Measurements from ENCODE around the gene PDE1C. TPM values are rescaled to one million over a fixed set of nuclear protein-coding genes. Genes with fewer than 3 reads are reported as not detected.

Gene PDE1C
- total and polyA plus RNA-seq, 2 experiments from 2014 or later = 0.38 to 2.3 TPM

DNA sequence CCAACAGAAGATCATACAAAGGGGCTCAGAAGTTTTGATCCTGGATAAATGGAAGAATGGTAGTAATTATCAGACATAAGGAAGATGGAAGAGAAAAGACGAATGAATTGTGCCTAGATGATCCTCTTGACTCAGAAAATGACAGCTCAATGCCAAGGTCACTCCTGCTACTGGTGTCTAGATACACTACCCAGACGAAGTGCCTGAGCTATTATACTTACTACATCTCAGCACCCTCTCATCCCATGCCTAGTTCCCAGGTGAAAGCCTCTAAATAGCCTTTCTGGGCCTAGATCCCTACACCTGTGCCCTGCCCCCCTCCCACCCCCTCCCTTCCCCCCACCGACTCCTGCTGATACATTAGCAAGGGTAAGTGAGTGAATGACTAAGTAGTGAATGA lies 25.5 kb downstream of the PDE1C start:
- H3K9me3 ChIP-seq (ENCODE audit: low read depth) = no peaks in the 10 kb centered on the region
- no peaks in the 10 kb centered on the region for H3K36me3 ChIP-seq
- no peak overlapping the region for H3K4me3 ChIP-seq
- TF ChIP-seq, protein P1, sequence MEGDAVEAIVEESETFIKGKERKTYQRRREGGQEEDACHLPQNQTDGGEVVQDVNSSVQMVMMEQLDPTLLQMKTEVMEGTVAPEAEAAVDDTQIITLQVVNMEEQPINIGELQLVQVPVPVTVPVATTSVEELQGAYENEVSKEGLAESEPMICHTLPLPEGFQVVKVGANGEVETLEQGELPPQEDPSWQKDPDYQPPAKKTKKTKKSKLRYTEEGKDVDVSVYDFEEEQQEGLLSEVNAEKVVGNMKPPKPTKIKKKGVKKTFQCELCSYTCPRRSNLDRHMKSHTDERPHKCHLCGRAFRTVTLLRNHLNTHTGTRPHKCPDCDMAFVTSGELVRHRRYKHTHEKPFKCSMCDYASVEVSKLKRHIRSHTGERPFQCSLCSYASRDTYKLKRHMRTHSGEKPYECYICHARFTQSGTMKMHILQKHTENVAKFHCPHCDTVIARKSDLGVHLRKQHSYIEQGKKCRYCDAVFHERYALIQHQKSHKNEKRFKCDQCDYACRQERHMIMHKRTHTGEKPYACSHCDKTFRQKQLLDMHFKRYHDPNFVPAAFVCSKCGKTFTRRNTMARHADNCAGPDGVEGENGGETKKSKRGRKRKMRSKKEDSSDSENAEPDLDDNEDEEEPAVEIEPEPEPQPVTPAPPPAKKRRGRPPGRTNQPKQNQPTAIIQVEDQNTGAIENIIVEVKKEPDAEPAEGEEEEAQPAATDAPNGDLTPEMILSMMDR (IDR thresholded peaks at IDR 0.05; ENCODE audit: low read depth, low read length) = no peak
- no peak overlapping the region for H3K27ac ChIP-seq
- H3K27me3 ChIP-seq = no peaks in the 10 kb centered on the region
- H3K4me1 ChIP-seq (ENCODE audit: low read depth) = no peaks in the 10 kb centered on the region
- DNase-seq (ENCODE audit: low read depth in 1 of 2, low spot score in 1 of 2) = no peak

DNA sequence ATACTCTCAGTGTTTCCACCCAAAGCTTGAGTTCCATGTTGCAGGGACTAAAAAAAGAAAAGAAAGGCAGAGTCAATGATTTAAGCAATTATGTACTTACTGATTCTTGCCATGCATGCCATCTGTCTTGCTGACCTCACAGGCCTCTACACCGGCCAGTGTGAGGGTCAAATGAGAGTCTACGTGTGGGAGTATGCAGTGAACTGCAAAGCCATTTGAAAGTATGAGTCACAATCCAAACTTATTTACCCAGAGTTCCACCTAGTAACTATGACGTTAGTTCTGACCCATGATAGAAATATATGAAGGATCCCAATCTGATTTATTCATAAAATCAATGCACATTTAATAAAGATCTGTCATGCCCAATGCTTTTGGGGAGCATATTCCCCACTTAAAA lies 26.5 kb downstream of the PDE1C start:
- no peaks in the 10 kb centered on the region for H3K9me3 ChIP-seq (ENCODE audit: low read depth)
- no peaks in the 10 kb centered on the region for H3K4me1 ChIP-seq (ENCODE audit: low read depth)
- no peaks in the 10 kb centered on the region for H3K36me3 ChIP-seq
- TF ChIP-seq, protein P1 (IDR thresholded peaks at IDR 0.05; ENCODE audit: low read depth, low read length) = no peak
- H3K27ac ChIP-seq = no peak overlapping the region
- no peaks in the 10 kb centered on the region for H3K27me3 ChIP-seq
- no peak overlapping the region for H3K4me3 ChIP-seq
- peak in 1 of 2 donors; percentile 43 for DNase-seq (ENCODE audit: low read depth in 1 of 2, low spot score in 1 of 2)

DNA sequence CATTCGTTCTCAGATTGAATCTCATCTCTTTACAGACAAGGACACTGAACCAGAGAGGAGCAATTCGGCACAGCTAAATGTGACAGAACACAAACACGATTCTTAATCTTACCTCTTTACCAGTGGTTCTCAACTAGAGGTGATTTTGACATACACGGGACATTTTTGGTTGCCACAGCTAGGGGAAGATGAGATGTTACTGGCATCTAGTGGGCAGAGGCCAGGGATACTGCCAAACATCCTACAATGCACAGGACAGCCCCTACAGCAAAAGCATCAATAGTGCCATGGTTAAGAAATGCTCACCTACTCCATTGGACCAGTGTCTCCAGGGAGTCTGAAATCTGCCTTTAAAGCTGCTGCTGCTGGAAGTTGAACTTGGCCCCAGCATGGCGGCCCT lies 27.3 kb downstream of the PDE1C start:
- Histone ChIP-seq H3K9me3 (ENCODE audit: low read depth) (no peaks in the 10 kb centered on the region), H3K36me3 (no peaks in the 10 kb centered on the region), H3K27ac (no peak overlapping the region), H3K4me1 (ENCODE audit: low read depth) (no peaks in the 10 kb centered on the region), H3K27me3 (no peaks in the 10 kb centered on the region), H3K4me3 (no peak overlapping the region)
- TF ChIP-seq, protein P1 (IDR thresholded peaks at IDR 0.05; ENCODE audit: low read depth, low read length) = no peak
- no peak for DNase-seq (ENCODE audit: low read depth in 1 of 2, low spot score in 1 of 2)

DNA sequence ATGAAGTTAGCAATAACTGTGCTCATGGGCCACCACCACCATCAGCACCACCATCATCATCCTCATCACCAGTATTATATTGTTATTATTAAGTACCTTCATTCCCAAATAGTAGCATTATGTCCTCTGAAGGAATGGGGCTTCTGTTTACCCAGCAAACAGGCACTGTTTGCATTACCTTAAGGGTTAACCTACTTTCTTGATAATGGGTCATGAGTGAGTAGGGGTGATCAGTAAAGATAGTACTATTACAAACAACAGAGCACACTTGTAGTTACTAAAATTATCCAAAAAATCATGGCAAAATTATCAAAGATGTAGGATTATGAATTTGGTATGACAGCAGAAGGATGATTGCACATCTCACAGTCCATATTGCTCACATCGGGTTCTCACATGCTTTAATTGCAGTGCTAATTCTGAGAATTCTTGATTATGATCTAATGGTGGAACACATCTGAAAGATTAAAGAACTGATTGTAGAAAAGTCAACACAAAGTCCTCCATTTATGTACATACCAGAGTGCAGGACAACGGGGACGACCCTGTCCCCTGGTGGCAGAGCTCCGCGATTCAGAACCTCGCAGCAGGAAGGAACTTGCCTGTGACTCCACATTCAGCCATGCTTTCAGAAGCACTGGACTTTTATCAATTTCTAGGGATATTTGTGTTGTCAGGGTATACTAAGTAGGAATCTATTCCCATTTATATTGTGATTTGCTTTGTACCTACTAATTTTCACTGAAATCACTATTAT lies 31.0 kb downstream of the PDE1C start:
- Histone ChIP-seq H3K36me3 (no peaks in the 10 kb centered on the region), H3K9me3 (ENCODE audit: low read depth) (no peaks in the 10 kb centered on the region), H3K4me3 (no peak overlapping the region), H3K4me1 (ENCODE audit: low read depth) (no peaks in the 10 kb centered on the region), H3K27ac (no peak overlapping the region), H3K27me3 (no peaks in the 10 kb centered on the region)
- TF ChIP-seq, protein P1 (IDR thresholded peaks at IDR 0.05; ENCODE audit: low read depth, low read length) = no peak
- DNase-seq (ENCODE audit: low read depth in 1 of 2, low spot score in 1 of 2) = peak in 1 of 2 donors; percentile 13

DNA sequence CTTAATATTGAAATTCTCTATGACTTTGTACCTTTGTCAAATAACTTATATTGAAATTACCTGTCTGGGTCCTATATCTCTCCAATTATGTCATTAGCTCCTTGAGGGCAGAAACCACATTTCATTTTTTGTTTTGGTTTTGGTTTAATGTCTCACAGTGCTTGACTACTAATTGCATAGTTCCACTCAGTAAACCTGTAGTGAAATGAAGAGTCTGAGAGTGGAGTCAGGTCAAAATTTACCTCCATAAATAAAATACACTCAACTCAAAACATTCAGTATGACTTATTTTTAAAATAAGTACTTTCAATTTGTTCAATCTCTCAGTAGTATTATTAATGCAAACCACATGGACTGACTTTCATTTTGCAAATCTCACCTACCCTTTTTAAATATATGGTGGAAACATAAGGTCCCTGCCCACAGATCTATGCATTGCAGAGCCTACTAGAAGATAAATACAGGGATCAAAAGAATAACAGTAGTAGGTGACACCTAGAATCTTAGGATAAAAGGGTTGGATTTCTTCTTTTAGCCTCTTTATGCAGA lies 32.5 kb downstream of the PDE1C start:
- no peaks in the 10 kb centered on the region for H3K4me1 ChIP-seq (ENCODE audit: low read depth)
- DNase-seq (ENCODE audit: low read depth in 1 of 2, low spot score in 1 of 2) = no peak

More for the DNA sequence above, 32.5 kb downstream of the PDE1C start:
- no peaks in the 10 kb centered on the region for H3K36me3 ChIP-seq
- no peak overlapping the region for H3K27ac ChIP-seq
- no peak overlapping the region for H3K4me3 ChIP-seq
- no peaks in the 10 kb centered on the region for H3K27me3 ChIP-seq
- H3K9me3 ChIP-seq (ENCODE audit: low read depth) = no peaks in the 10 kb centered on the region
- TF ChIP-seq, protein P1 (IDR thresholded peaks at IDR 0.05; ENCODE audit: low read depth, low read length) = no peak

Measured in cardiac muscle cell (in vitro differentiated cells and primary cell).